ENCODE results near the gene COL20A1. TPM values are rescaled to one million over a fixed set of nuclear protein-coding genes. Genes with fewer than 3 reads are reported as not detected.

Gene COL20A1
- total RNA-seq, 1 experiment from 2014 or later, result not detected

DNA sequence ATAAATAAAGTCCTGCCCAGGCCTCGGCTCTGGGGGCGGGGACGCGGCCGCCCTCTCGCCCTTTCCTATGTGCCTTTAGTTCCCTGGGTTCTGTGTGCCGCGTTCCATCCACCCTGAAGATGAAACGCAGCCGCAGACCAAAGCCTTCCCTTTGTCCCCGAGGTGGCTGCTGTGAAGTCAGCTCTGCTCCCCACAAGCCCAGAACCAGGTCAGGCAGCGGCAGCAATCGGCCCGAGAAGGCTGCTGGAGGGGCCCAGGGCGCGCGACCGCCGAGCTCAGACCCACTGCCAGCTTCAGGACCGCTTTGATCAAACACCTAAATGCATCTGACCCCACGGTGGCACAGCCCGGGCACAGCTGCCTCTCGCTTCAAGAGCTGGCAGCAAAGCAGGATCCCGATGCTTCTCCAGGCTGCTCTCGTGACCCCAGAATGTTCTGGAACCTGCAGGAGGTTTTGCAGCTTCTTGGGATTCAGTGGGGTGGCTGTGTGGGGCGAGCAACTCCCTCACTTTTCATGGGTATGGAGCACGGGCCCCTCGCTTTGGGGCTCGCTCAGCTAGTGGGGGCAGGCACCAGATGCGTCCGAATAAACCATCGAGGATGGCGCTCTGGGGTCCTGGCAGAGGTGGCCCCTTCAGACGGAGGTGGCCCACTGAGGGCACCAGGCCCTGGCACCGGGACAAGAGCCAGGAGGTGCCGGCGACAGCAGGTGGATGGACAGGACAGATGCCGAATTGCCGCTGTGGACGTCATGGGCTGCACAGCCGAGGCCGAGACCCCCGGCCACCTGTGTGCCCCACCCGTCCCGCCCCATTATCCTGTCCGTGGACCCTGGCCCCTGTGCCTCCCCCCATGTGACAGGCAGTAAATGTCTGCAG is 55.2 kb downstream of the COL20A1 start:
- H3K9me2 ChIP-seq (replicated peaks; ENCODE audit: low read length), result no peaks in the 10 kb centered on the region
- no peaks in the 10 kb centered on the region for H3K9me3 ChIP-seq (ENCODE audit: low read length)
- no peaks in the 10 kb centered on the region for H4K20me1 ChIP-seq (ENCODE audit: low read length)
- H3F3A ChIP-seq (ENCODE audit: low read length, unreplicated experiment), result no peaks in the 10 kb centered on the region
- TF ChIP-seq, protein P1, sequence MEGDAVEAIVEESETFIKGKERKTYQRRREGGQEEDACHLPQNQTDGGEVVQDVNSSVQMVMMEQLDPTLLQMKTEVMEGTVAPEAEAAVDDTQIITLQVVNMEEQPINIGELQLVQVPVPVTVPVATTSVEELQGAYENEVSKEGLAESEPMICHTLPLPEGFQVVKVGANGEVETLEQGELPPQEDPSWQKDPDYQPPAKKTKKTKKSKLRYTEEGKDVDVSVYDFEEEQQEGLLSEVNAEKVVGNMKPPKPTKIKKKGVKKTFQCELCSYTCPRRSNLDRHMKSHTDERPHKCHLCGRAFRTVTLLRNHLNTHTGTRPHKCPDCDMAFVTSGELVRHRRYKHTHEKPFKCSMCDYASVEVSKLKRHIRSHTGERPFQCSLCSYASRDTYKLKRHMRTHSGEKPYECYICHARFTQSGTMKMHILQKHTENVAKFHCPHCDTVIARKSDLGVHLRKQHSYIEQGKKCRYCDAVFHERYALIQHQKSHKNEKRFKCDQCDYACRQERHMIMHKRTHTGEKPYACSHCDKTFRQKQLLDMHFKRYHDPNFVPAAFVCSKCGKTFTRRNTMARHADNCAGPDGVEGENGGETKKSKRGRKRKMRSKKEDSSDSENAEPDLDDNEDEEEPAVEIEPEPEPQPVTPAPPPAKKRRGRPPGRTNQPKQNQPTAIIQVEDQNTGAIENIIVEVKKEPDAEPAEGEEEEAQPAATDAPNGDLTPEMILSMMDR (conservative IDR thresholded peaks at IDR 0.05; ENCODE audit: low read depth, low read length), result no peak
- TF ChIP-seq EZH2phosphoT487 (IDR thresholded peaks at IDR 0.05; ENCODE audit: borderline replicate concordance, low read length) (no peak), EZH2 (IDR thresholded peaks at IDR 0.05; ENCODE audit: low read length, unreplicated experiment) (no peak)
- ATAC-seq (no peak), DNase-seq (no peak)
- H3K27ac ChIP-seq (ENCODE audit: low read length), result no peak overlapping the region
- H3K9ac ChIP-seq (ENCODE audit: low read length), result no peak overlapping the region
- no peak overlapping the region for H3K4me2 ChIP-seq (ENCODE audit: low read length)
- no peaks in the 10 kb centered on the region for H3K4me1 ChIP-seq (ENCODE audit: insufficient read depth, low read length)
- H3K27me3 ChIP-seq (ENCODE audit: low read length), result peaks cover 33% of the 10 kb centered on the region
- H2AFZ ChIP-seq (ENCODE audit: low read length), result no peak overlapping the region
- H3K4me3 ChIP-seq (ENCODE audit: low read length), result no peak overlapping the region
- ChIA-PET POLR2A (ENCODE audit: unreplicated experiment) (no interaction called here), CTCF (no interaction called here)
- no peaks in the 10 kb centered on the region for H3K36me3 ChIP-seq (ENCODE audit: low read depth, low read length)
- intact Hi-C loops (cut with micrococcal nuclease), result no loop called here
- no TSS peak for BruUV-seq (replicated peaks)
- no peaks in the 10 kb centered on the region for H3K79me2 ChIP-seq (ENCODE audit: low read length)

DNA sequence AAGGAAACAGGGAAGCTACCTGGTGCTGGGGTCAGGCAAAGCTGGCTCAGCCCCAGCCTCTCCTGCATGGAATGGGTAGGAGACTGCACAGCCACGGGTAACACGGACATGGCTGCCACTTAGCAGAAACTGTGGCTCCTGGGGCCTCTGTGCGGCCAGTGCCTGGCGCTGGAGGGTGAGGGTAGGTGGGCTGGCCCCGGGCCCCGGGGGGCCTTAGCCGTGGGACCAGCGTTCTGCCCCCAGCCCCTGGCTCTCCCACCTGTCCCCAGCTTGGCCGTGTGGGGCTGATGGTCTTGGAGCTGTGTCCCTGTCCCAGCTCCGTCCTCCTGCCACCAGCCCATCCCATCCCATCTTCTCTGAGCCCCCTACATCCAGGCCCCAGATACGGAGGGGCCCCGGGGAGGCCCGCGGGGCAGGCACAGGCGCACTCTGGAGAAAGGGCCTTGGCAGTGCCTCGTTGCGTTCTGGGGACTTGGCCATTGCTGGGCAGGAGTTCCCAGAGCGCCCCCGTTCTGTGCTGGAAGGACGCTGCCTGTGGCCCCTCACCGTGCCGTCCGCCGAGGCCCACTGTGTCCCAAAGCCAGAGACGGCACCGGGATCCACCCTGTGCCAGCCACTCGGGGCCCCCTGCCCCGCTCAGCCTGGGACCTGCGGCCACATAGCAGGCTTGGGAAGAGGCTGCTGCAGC is 56.0 kb downstream of the COL20A1 start:
- CTCF ChIA-PET, result no interaction called here
- Histone ChIP-seq H3K9me2 (replicated peaks; ENCODE audit: low read length) (no peaks in the 10 kb centered on the region), H3K27me3 (ENCODE audit: low read length) (peaks cover 25% of the 10 kb centered on the region), H3K4me1 (ENCODE audit: insufficient read depth, low read length) (no peaks in the 10 kb centered on the region), H3K27ac (ENCODE audit: low read length) (no peak overlapping the region), H2AFZ (ENCODE audit: low read length) (no peak overlapping the region), H3F3A (ENCODE audit: low read length, unreplicated experiment) (no peaks in the 10 kb centered on the region), H4K20me1 (ENCODE audit: low read length) (no peaks in the 10 kb centered on the region), H3K9me3 (ENCODE audit: low read length) (no peaks in the 10 kb centered on the region), H3K9ac (ENCODE audit: low read length) (no peak overlapping the region), H3K4me3 (ENCODE audit: low read length) (no peak overlapping the region), H3K4me2 (ENCODE audit: low read length) (no peak overlapping the region), H3K79me2 (ENCODE audit: low read length) (no peaks in the 10 kb centered on the region), H3K36me3 (ENCODE audit: low read depth, low read length) (no peaks in the 10 kb centered on the region)
- ATAC-seq (no peak), DNase-seq (no peak)
- POLR2A ChIA-PET (ENCODE audit: unreplicated experiment), result no interaction called here
- TF ChIP-seq EZH2 (IDR thresholded peaks at IDR 0.05; ENCODE audit: low read length, unreplicated experiment) (no peak), EZH2phosphoT487 (IDR thresholded peaks at IDR 0.05; ENCODE audit: borderline replicate concordance, low read length) (no peak)
- TF ChIP-seq, protein P1 (conservative IDR thresholded peaks at IDR 0.05; ENCODE audit: low read depth, low read length), result no peak
- intact Hi-C loops (cut with micrococcal nuclease), result no loop called here
- no TSS peak for BruUV-seq (replicated peaks)

DNA sequence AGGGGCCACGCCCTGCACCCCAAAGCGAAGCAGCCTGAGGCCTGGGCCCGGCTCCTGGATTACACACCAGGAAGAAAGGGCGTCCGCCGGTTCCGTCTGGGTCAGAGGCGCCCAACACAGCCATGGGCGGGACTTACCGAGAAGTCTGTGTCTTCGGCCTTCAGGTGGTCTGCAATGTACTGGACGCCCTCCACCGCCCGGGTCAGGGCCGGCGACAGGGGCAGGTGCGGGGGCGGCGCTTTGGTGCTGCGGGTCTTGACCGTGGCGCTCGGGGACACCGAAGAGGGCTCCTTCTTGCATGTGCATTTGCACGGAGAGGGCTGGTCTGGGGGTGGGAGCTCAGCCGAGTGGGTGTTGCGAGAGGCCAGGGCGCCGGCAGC is 56.5 kb downstream of the COL20A1 start:
- H4K20me1 ChIP-seq (ENCODE audit: low read length), result no peaks in the 10 kb centered on the region
- no peaks in the 10 kb centered on the region for H3K9me3 ChIP-seq (ENCODE audit: low read length)
- CTCF ChIA-PET, result no interaction called here
- H2AFZ ChIP-seq (ENCODE audit: low read length), result no peak overlapping the region
- ATAC-seq, result no peak
- no peaks in the 10 kb centered on the region for H3K4me1 ChIP-seq (ENCODE audit: insufficient read depth, low read length)
- no peak for DNase-seq
- no peaks in the 10 kb centered on the region for H3K79me2 ChIP-seq (ENCODE audit: low read length)
- TF ChIP-seq, protein P1 (conservative IDR thresholded peaks at IDR 0.05; ENCODE audit: low read depth, low read length), result no peak
- TF ChIP-seq EZH2phosphoT487 (IDR thresholded peaks at IDR 0.05; ENCODE audit: borderline replicate concordance, low read length), result no peak
- no peak for TF ChIP-seq EZH2 (IDR thresholded peaks at IDR 0.05; ENCODE audit: low read length, unreplicated experiment)
- H3F3A ChIP-seq (ENCODE audit: low read length, unreplicated experiment), result no peaks in the 10 kb centered on the region
- H3K9ac ChIP-seq (ENCODE audit: low read length), result no peak overlapping the region
- BruUV-seq (replicated peaks), result no TSS peak
- intact Hi-C loops (cut with micrococcal nuclease), result no loop called here
- peaks cover 20% of the 10 kb centered on the region for H3K27me3 ChIP-seq (ENCODE audit: low read length)
- H3K36me3 ChIP-seq (ENCODE audit: low read depth, low read length), result no peaks in the 10 kb centered on the region
- no peak overlapping the region for H3K4me2 ChIP-seq (ENCODE audit: low read length)
- no peak overlapping the region for H3K27ac ChIP-seq (ENCODE audit: low read length)
- no peak overlapping the region for H3K4me3 ChIP-seq (ENCODE audit: low read length)
- POLR2A ChIA-PET (ENCODE audit: unreplicated experiment), result no interaction called here
- no peaks in the 10 kb centered on the region for H3K9me2 ChIP-seq (replicated peaks; ENCODE audit: low read length)
